ENCODE data around the gene SMOC2. TPM values are rescaled to one million over a fixed set of nuclear protein-coding genes. Genes with fewer than 3 reads are reported as not detected.

Gene SMOC2
- total RNA-seq, 1 donor from 2014 or later, result 14.4 TPM

- DNase-seq, result no peak
- Histone ChIP-seq H3K27ac (replicated peaks) (peak overlapping the region; percentile 69), H3K27me3 (ENCODE audit: low read depth) (peaks cover 37% of the 10 kb centered on the region), H3K9me3 (replicated peaks) (no peaks in the 10 kb centered on the region), H3K4me1 (peaks cover 16% of the 10 kb centered on the region), H3K4me3 (no peak overlapping the region), H3K36me3 (no peaks in the 10 kb centered on the region)
- TF ChIP-seq CTCF (IDR thresholded peaks at IDR 0.05; ENCODE audit: borderline replicate concordance), result no peak
- intact Hi-C loops (cut with micrococcal nuclease), result no loop called here
These were observed 24.9 kb upstream of the SMOC2 start for GRCh38 chr6:168415993-168416530.

GRCh38 chr6:168416531-168416930, 24.5 kb upstream of the SMOC2 start:
- H3K27ac ChIP-seq (replicated peaks), result no peak overlapping the region
- DNase-seq, result no peak

GRCh38 chr6:168417191-168417590, 23.8 kb upstream of the SMOC2 start:
- peak overlapping the region; percentile 74 for H3K27ac ChIP-seq (replicated peaks)
- H3K4me1 ChIP-seq, result peaks cover 16% of the 10 kb centered on the region
- no peak for TF ChIP-seq CTCF (IDR thresholded peaks at IDR 0.05; ENCODE audit: borderline replicate concordance)
- H3K27me3 ChIP-seq (ENCODE audit: low read depth), result peaks cover 37% of the 10 kb centered on the region
- no peak for DNase-seq
- no peaks in the 10 kb centered on the region for H3K36me3 ChIP-seq
- H3K9me3 ChIP-seq (replicated peaks), result no peaks in the 10 kb centered on the region
- H3K4me3 ChIP-seq, result peak overlapping the region; percentile 34
- intact Hi-C loops (cut with micrococcal nuclease), result no loop called here

More at GRCh38 chr6:168416531-168416930, 24.5 kb upstream of the SMOC2 start:
- no peaks in the 10 kb centered on the region for H3K9me3 ChIP-seq (replicated peaks)
- TF ChIP-seq CTCF (IDR thresholded peaks at IDR 0.05; ENCODE audit: borderline replicate concordance), result no peak
- intact Hi-C loops (cut with micrococcal nuclease), result no loop called here
- H3K36me3 ChIP-seq, result no peaks in the 10 kb centered on the region
- no peak overlapping the region for H3K4me3 ChIP-seq
- H3K27me3 ChIP-seq (ENCODE audit: low read depth), result peaks cover 37% of the 10 kb centered on the region
- H3K4me1 ChIP-seq, result peaks cover 16% of the 10 kb centered on the region

GRCh38 chr6:168417679-168418557, 23.1 kb upstream of the SMOC2 start:
- intact Hi-C loops (cut with micrococcal nuclease), result no loop called here
- DNase-seq, result no peak
- Histone ChIP-seq H3K4me1 (peaks cover 16% of the 10 kb centered on the region), H3K9me3 (replicated peaks) (no peaks in the 10 kb centered on the region), H3K4me3 (peak overlapping the region; percentile 34), H3K27ac (replicated peaks) (peak overlapping the region; percentile 74), H3K27me3 (ENCODE audit: low read depth) (peaks cover 37% of the 10 kb centered on the region), H3K36me3 (no peaks in the 10 kb centered on the region)
- no peak for TF ChIP-seq CTCF (IDR thresholded peaks at IDR 0.05; ENCODE audit: borderline replicate concordance)

- H3K27me3 ChIP-seq (ENCODE audit: low read depth), result peaks cover 32% of the 10 kb centered on the region
- intact Hi-C loops (cut with micrococcal nuclease), result no loop called here
- TF ChIP-seq CTCF (IDR thresholded peaks at IDR 0.05; ENCODE audit: borderline replicate concordance), result no peak
- DNase-seq, result no peak
- H3K4me1 ChIP-seq, result peaks cover 16% of the 10 kb centered on the region
- peak overlapping the region; percentile 74 for H3K27ac ChIP-seq (replicated peaks)
- H3K36me3 ChIP-seq, result no peaks in the 10 kb centered on the region
- no peaks in the 10 kb centered on the region for H3K9me3 ChIP-seq (replicated peaks)
- H3K4me3 ChIP-seq, result no peak overlapping the region
These were observed 22.3 kb upstream of the SMOC2 start for GRCh38 chr6:168418711-168419121.
